ENCODE measurements around the gene ZNF765.

Gene ZNF765

DNA sequence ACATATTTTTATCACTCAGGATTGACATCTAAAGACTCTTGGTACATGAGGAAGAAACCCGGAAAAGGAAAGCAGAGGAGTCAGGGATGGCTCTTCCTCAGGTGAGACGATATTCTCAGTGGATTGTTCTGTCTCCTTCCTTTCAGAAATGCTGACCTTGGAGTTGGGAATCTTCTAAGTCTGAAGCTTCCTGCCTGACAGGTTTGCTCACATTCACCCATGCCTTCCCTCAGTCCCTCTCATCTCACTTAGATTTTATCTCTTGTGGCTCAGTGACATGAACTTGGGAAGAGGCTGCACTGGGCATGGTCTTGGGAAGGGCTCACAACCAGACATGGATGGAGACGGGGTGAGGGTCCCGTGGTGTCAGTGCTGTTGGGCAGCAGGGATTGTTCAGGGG, 22.8 kb upstream of the ZNF765 start:
- TF ChIP-seq CTCF (IDR thresholded peaks at IDR 0.05; ENCODE audit: control insufficient read depth, extremely low read depth, insufficient read depth) = no peak
- H3K4me3 ChIP-seq (ENCODE audit: low read depth, low read length) = no peak overlapping the region
- peak; percentile 68 for DNase-seq (ENCODE audit: low read depth)

DNA sequence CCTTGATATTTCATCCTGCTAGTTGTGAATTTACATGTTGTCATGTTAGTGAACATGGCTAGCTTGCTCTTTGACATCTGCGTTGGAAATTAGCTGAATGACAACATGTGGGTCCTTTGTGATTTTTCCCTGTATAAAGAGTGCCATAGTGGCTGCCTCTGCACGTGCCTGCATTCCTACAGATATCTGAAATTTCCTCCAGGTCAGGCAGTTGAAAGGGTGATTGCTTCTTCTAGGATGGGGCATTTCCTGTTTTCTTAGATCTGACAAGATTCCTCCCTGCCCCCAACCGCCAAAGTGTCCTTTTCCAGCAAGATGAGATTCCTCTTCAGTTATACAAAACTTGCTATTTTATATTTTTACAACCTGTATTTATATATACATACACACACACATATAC, 20.7 kb upstream of the ZNF765 start:
- no peak for DNase-seq (ENCODE audit: low read depth)
- H3K4me3 ChIP-seq (ENCODE audit: low read depth, low read length) = no peak overlapping the region
- no peak for TF ChIP-seq CTCF (IDR thresholded peaks at IDR 0.05; ENCODE audit: control insufficient read depth, extremely low read depth, insufficient read depth)

- no peak overlapping the region for H3K4me3 ChIP-seq (ENCODE audit: low read depth, low read length)
- DNase-seq (ENCODE audit: low read depth) = no peak
- TF ChIP-seq CTCF (IDR thresholded peaks at IDR 0.05; ENCODE audit: control insufficient read depth, extremely low read depth, insufficient read depth) = no peak
Observed at GRCh38 chr19:53374743-53375142, 20.2 kb upstream of the ZNF765 start.

- DNase-seq (ENCODE audit: low read depth) = no peak
- TF ChIP-seq CTCF (IDR thresholded peaks at IDR 0.05; ENCODE audit: control insufficient read depth, extremely low read depth, insufficient read depth) = no peak
- H3K4me3 ChIP-seq (ENCODE audit: low read depth, low read length) = no peak overlapping the region
Observed at GRCh38 chr19:53381376-53381775, 13.6 kb upstream of the ZNF765 start.

GRCh38 chr19:53388168-53388567, 6.8 kb upstream of the ZNF765 start:
- H3K4me3 ChIP-seq (ENCODE audit: low read depth, low read length) = no peak overlapping the region
- TF ChIP-seq CTCF (IDR thresholded peaks at IDR 0.05; ENCODE audit: control insufficient read depth, extremely low read depth, insufficient read depth) = no peak
- DNase-seq (ENCODE audit: low read depth) = no peak

DNA sequence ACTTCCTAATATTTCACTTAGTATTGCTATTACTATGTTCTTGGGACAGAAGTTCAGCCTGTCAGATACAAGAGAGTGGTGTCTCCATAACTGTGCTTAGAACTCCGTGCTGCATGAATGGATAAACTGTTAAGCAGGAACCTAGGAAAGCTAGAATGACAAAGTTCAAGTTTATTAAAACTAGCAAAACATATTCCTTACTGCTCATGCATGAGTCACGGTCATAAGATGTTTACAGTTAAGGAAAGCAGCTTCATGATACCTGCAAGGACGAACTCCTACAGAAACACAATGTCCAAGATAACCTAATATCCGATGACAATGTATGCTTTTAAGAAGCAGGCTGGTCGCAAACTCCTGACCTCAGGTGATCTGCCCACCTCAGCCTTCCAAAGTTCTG, 6.0 kb upstream of the ZNF765 start:
- H3K4me3 ChIP-seq (ENCODE audit: low read depth, low read length) = no peak overlapping the region
- DNase-seq (ENCODE audit: low read depth) = no peak
- no peak for TF ChIP-seq CTCF (IDR thresholded peaks at IDR 0.05; ENCODE audit: control insufficient read depth, extremely low read depth, insufficient read depth)

DNA sequence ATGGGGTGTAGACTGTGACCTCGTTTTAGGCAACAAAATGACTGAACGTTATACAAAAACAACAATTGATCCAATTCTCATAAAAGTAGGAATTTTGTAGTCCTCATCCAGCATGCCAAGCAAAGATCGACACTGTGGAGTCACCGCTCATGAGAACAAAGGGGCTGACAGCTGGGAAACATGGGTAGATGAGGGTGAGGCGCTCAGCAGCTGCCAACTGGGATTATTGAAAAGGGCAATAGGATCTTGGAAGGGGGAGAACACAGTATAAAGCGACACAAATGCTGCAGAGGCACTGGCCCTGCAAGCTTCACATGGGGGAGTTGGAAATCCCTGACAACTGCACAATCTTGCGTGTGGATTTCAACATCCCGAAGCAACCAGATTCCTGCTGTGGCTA, 5.4 kb upstream of the ZNF765 start:
- no peak for TF ChIP-seq CTCF (IDR thresholded peaks at IDR 0.05; ENCODE audit: control insufficient read depth, extremely low read depth, insufficient read depth)
- no peak for DNase-seq (ENCODE audit: low read depth)
- no peak overlapping the region for H3K4me3 ChIP-seq (ENCODE audit: low read depth, low read length)
